Lower leg skin (tissue), 3 donors: ENCODE results near the gene PRKCSH.

ENCODE experiments used
- CTCF ChIP-seq, 3 donors: fragments of 450-650 bp; IDR thresholded peaks; one replicate each; pipeline ENCODE4 v1.5.1; 2016; ENCODE audit warnings: antibody characterized with exemption in 3 of 3, mild to moderate bottlenecking in 3 of 3, moderate library complexity in 2 of 3
- POLR2A ChIP-seq, 2 donors: fragments of 450-650 bp; IDR thresholded peaks; one replicate each; pipeline ENCODE4 v1.6.1; 2016 to 2017; ENCODE audit warnings: antibody characterized with exemption in 2 of 2, mild to moderate bottlenecking in 1 of 2, moderate library complexity in 1 of 2

DNA sequence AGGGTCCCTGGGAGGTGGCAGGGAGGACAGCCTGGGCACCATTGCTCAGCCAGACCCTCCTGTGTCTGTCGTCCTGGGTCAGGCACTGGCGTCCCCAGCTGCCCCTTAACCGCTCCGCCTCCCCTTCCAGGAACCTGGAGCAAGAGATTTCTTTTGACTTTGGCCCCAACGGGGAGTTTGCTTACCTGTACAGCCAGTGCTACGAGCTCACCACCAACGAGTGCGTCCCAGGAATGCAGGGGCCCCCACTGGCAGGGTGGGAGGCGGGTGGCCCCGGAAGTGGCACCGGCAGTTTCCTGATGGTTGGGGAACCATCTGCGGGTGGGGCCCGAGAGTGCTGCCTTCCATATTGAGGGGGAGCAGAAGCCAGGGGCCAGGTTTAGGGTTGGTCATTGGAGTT, 13.0 kb downstream of the PRKCSH start:
- no peak for TF ChIP-seq CTCF (IDR thresholded peaks at IDR 0.05)
- no peak for TF ChIP-seq POLR2A (IDR thresholded peaks at IDR 0.05)
